Vagina (tissue), 2 donors: ENCODE measurements around the gene TMEM144.

Experiments used
- CTCF ChIP-seq, 3 experiments: fragments of 450-650 bp in 2 of 3; fragments of 200-600 bp in 1 of 3; sonication (generic) in 1 of 3; IDR thresholded peaks; one replicate each; pipeline ENCODE4 v1.5.1; 2017 to 2019; ENCODE audit warnings: antibody characterized with exemption in 3 of 3, mild to moderate bottlenecking in 2 of 3, moderate library complexity in 2 of 3
- POLR2AphosphoS5 ChIP-seq, 2 donors: sonication (generic); formaldehyde crosslinking; IDR thresholded peaks; one replicate each; pipeline ENCODE4 v1.9.0; 2017; ENCODE audit warnings: antibody characterized with exemption in 2 of 2, mild to moderate bottlenecking in 2 of 2, low read depth in 1 of 2; ENCODE audit not compliant: insufficient read depth in 1 of 2

DNA sequence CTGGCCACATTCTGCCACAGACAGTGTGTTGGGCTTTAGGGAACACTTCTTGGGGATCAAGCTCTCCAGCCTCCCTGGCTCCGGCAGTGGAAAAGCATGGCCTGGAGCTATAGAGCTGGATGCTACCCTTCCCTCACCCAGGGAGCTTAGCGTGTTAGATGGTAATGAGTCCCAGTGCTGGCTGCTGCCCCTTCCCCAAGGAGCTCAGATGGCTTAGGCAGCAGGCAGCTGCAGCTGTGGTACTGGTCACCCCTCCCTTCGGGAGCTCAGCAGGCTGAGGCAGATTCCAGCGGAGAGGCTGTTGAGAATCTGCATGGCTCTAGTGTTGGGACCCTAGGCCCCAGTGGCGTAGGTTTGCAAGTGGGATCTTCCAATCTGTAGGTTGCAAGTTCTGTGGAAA is 19.5 kb downstream of the TMEM144 start:
- TF ChIP-seq POLR2AphosphoS5 (IDR thresholded peaks at IDR 0.05; ENCODE audit: insufficient read depth in 1 of 2, low read depth in 1 of 2) = no peak
- no peak for TF ChIP-seq CTCF (IDR thresholded peaks at IDR 0.05)
